Measurements from ENCODE around the gene TOP1. TPM values are rescaled to one million over a fixed set of nuclear protein-coding genes. Genes with fewer than 3 reads are reported as not detected.

TOP1 gene
- total RNA-seq, 1 donor from 2014 or later = 58.9 TPM

- Histone ChIP-seq H3K9ac (no peak overlapping the region), H3K27me3 (no peaks in the 10 kb centered on the region), H3K79me2 (ENCODE audit: low read depth) (peaks cover 55% of the 10 kb centered on the region), H2AFZ (replicated peaks) (no peak overlapping the region), H3K36me3 (no peaks in the 10 kb centered on the region), H3K9me3 (ENCODE audit: low read depth) (no peaks in the 10 kb centered on the region), H3K4me1 (no peaks in the 10 kb centered on the region), H3K27ac (no peak overlapping the region), H4K20me1 (ENCODE audit: low read depth) (peaks cover 73% of the 10 kb centered on the region), H3K4me3 (no peak overlapping the region), H3F3A (ENCODE audit: low read depth) (no peaks in the 10 kb centered on the region), H3K4me2 (no peak overlapping the region)
- Mint-ChIP-seq H3K27me3 (ENCODE audit: insufficient read depth, low read depth) (peaks cover 2% of the 10 kb centered on the region), H3K9me3 (no peaks in the 10 kb centered on the region), H3K36me3 (peaks cover 36% of the 10 kb centered on the region), H3K4me1 (peaks cover 17% of the 10 kb centered on the region), H3K4me3 (no peak overlapping the region), H3K27ac (no peak overlapping the region)
- no peak for TF ChIP-seq EZH2 (IDR thresholded peaks at IDR 0.05)
- TF ChIP-seq, protein P1, sequence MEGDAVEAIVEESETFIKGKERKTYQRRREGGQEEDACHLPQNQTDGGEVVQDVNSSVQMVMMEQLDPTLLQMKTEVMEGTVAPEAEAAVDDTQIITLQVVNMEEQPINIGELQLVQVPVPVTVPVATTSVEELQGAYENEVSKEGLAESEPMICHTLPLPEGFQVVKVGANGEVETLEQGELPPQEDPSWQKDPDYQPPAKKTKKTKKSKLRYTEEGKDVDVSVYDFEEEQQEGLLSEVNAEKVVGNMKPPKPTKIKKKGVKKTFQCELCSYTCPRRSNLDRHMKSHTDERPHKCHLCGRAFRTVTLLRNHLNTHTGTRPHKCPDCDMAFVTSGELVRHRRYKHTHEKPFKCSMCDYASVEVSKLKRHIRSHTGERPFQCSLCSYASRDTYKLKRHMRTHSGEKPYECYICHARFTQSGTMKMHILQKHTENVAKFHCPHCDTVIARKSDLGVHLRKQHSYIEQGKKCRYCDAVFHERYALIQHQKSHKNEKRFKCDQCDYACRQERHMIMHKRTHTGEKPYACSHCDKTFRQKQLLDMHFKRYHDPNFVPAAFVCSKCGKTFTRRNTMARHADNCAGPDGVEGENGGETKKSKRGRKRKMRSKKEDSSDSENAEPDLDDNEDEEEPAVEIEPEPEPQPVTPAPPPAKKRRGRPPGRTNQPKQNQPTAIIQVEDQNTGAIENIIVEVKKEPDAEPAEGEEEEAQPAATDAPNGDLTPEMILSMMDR (IDR thresholded peaks at IDR 0.05) = no peak
- TF ChIP-seq EZH2phosphoT487 (IDR thresholded peaks at IDR 0.05) = no peak
- DNase-seq (ENCODE audit: low spot score) = no peak
These were observed 130.9 kb downstream of the TOP1 start for GRCh38 chr20:41159547-41159946.

- H3F3A ChIP-seq (ENCODE audit: low read depth) = no peaks in the 10 kb centered on the region
- no peaks in the 10 kb centered on the region for H3K27me3 ChIP-seq
- H3K4me3 Mint-ChIP-seq = no peak overlapping the region
- peaks cover 11% of the 10 kb centered on the region for H3K4me1 Mint-ChIP-seq
- H3K36me3 ChIP-seq = no peaks in the 10 kb centered on the region
- no peak for DNase-seq (ENCODE audit: low spot score)
- H3K4me2 ChIP-seq = no peak overlapping the region
- peaks cover 2% of the 10 kb centered on the region for H3K27me3 Mint-ChIP-seq (ENCODE audit: insufficient read depth, low read depth)
- H4K20me1 ChIP-seq (ENCODE audit: low read depth) = peaks cover 62% of the 10 kb centered on the region
- no peak overlapping the region for H2AFZ ChIP-seq (replicated peaks)
- H3K36me3 Mint-ChIP-seq = peaks cover 42% of the 10 kb centered on the region
- TF ChIP-seq EZH2phosphoT487 (IDR thresholded peaks at IDR 0.05) (no peak), EZH2 (IDR thresholded peaks at IDR 0.05) (no peak)
- TF ChIP-seq, protein P1 (IDR thresholded peaks at IDR 0.05) = no peak
- H3K9ac ChIP-seq = no peak overlapping the region
- no peaks in the 10 kb centered on the region for H3K9me3 ChIP-seq (ENCODE audit: low read depth)
- H3K27ac Mint-ChIP-seq = peak overlapping the region; percentile 5
- no peak overlapping the region for H3K4me3 ChIP-seq
- H3K79me2 ChIP-seq (ENCODE audit: low read depth) = peaks cover 44% of the 10 kb centered on the region
- H3K9me3 Mint-ChIP-seq = no peaks in the 10 kb centered on the region
- H3K27ac ChIP-seq = no peak overlapping the region
- no peaks in the 10 kb centered on the region for H3K4me1 ChIP-seq
These were observed 132.1 kb downstream of the TOP1 start for GRCh38 chr20:41160686-41161085.

DNA sequence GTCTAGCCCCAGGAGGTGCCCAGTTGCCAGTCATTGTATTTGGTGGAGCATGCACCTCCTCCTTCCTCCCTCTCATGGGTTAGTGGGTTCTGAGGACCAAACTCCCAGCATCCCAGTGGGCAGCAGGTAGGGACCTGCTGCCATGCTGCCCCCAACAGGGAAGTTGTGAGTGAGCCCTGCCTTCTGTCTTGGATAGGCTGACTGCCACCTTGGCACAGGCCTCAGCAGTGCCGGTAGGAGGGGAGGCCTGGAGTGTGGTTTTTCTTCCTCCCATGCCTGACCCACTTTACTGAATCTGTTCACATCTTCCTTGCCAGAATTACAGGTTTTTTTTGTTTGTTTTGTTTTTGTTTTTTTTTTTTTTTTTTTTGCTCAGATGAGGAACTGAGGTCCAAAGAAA is 133.3 kb downstream of the TOP1 start:
- TF ChIP-seq EZH2phosphoT487 (IDR thresholded peaks at IDR 0.05) = no peak
- TF ChIP-seq, protein P1 (IDR thresholded peaks at IDR 0.05) = no peak
- no peak for TF ChIP-seq EZH2 (IDR thresholded peaks at IDR 0.05)
- Histone ChIP-seq H3K9me3 (ENCODE audit: low read depth) (no peaks in the 10 kb centered on the region), H3K27me3 (no peaks in the 10 kb centered on the region), H2AFZ (replicated peaks) (no peak overlapping the region), H3K9ac (no peak overlapping the region), H3K4me1 (no peaks in the 10 kb centered on the region), H3F3A (ENCODE audit: low read depth) (no peaks in the 10 kb centered on the region), H3K4me3 (no peak overlapping the region), H3K36me3 (no peaks in the 10 kb centered on the region), H4K20me1 (ENCODE audit: low read depth) (peaks cover 50% of the 10 kb centered on the region), H3K27ac (no peak overlapping the region), H3K79me2 (ENCODE audit: low read depth) (peaks cover 32% of the 10 kb centered on the region), H3K4me2 (no peak overlapping the region)
- Mint-ChIP-seq H3K36me3 (peaks cover 45% of the 10 kb centered on the region), H3K9me3 (no peaks in the 10 kb centered on the region), H3K27ac (no peak overlapping the region), H3K4me1 (peaks cover 8% of the 10 kb centered on the region), H3K4me3 (no peak overlapping the region), H3K27me3 (ENCODE audit: insufficient read depth, low read depth) (peaks cover 2% of the 10 kb centered on the region)
- DNase-seq (ENCODE audit: low spot score) = no peak

Data from neural progenitor cell (in vitro differentiated cells).